SK-N-MC (cell line): ENCODE results near the gene MND1.

Experiments
- EZH2 ChIP-seq: fragments of 200-600 bp; sonication (generic); IDR thresholded peaks from one replicate; pipeline ENCODE4 v1.6.1; 2017; ENCODE audit warnings: antibody characterized with exemption
- POLR2AphosphoS5 ChIP-seq: IDR thresholded peaks from 2 replicates; pipeline ENCODE4 v1.6.1; 2012; ENCODE audit warnings: mild to moderate bottlenecking, low read depth, low read length, borderline replicate concordance

DNA sequence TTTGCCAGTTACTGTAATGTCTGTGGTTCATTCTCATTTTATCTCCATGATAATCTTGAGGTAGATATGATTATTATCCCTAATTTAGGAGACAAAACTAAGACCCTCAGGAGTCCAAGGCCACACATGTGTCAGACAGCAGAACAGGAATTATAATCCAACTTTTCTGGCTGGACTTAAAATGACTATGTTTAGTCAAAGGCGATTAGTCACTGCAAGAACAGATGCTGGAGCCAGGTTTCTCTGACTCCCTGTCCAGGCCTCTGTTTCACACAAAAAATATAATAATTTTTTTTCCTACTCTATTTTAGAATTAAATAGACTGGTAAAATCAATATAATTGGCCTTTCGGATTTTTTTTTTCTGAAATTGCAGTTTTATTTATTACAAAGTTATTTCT is 64.9 kb downstream of the MND1 start:
- no peak for TF ChIP-seq EZH2
- no peak for TF ChIP-seq POLR2AphosphoS5
